Activated B cell treated with CpG ODN at 0.5 μM for 24 hours (primary cell): ENCODE results near the gene NPR1. TPM values are rescaled to one million over a fixed set of nuclear protein-coding genes. Genes with fewer than 3 reads are reported as not detected.
"Not testable (repeated sequence)": the region's sequence is repeated elsewhere in the genome, so short reads cannot be mapped to it uniquely, and the experiment has no call there.

ENCODE experiments used
- ATAC-seq: fragments of 200-7000 bp; cut with Tn5 transposase; one replicate; pipeline ENCODE4 v1.10.0; 2021; ENCODE audit warnings: low read depth, mild to moderate bottlenecking, moderate library complexity
- CTCF ChIA-PET: fragments of 350-600 bp; sonication (Branson Sonifier 250); formaldehyde crosslinking; loops from one replicate; lab custom pipeline; 2021; ENCODE audit warnings: antibody characterized with exemption; lab: Charles Lee
- POLR2A ChIA-PET: fragments of 350-600 bp; sonication (Branson Sonifier 250); formaldehyde crosslinking; loops from one replicate; lab custom pipeline; 2021; ENCODE audit warnings: antibody characterized with exemption; lab: Charles Lee
- DNase-seq: peaks from one replicate; pipeline ENCODE4 v3.0.0; 2022
- H3K27ac Mint-ChIP-seq: one replicate; pipeline ENCODE4 v1.8.0; 2020; ENCODE audit warnings: mixed read lengths
- H3K27me3 Mint-ChIP-seq: one replicate; pipeline ENCODE4 v1.8.0; 2021; ENCODE audit warnings: mixed read lengths
- H3K36me3 Mint-ChIP-seq: one replicate; pipeline ENCODE4 v1.8.0; 2021; ENCODE audit warnings: low read depth, mixed read lengths
- H3K4me1 Mint-ChIP-seq: one replicate; pipeline ENCODE4 v1.8.0; 2021; ENCODE audit warnings: mixed read lengths
- H3K4me3 Mint-ChIP-seq: one replicate; pipeline ENCODE4 v1.8.0; 2020; ENCODE audit warnings: mild to moderate bottlenecking, mixed read lengths
- H3K9me3 Mint-ChIP-seq: one replicate; pipeline ENCODE4 v1.8.0; 2020; ENCODE audit warnings: mixed read lengths
- intact Hi-C: fragments of 100-400 bp; cut with micrococcal nuclease; formaldehyde crosslinking; loops from one replicate; pipeline ENCODE4 v1.15.1; 2024
- total RNA-seq: library from RNA; stranded (reverse); gene quantifications from 2 replicates; pipeline ENCODE4 v1.2.3, GENCODE V29; 2022
- TF ChIP-seq, protein P1 (sequence below): fragments of 200-600 bp; IDR thresholded peaks from one replicate; pipeline ENCODE4 v1.8.0; 2022; ENCODE audit warnings: antibody characterized with exemption, mild to moderate bottlenecking

Gene NPR1
- total RNA-seq, 1 donor from 2014 or later, result 0.82 TPM

DNA sequence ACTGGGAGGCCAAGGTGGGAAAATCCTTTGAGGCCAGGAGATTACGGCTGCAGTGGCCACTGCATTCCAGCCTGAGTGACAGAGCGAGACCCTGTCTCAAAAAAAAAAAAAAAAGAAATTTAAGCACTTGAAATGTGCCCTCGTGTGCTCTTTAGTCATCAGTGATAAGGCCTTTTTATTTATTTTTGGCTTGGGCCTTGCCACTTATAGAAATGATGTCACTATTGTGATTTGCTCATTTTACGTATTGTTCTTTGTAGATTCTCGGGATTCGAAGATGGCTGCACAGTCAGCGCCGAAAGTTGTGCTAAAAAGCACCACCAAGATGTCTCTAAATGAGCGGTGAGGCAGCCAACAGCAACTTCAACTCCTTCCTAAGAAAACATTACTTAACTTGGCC lies 42.2 kb upstream of the NPR1 start:
- H3K27me3 Mint-ChIP-seq, result no peaks in the 10 kb centered on the region
- H3K4me3 Mint-ChIP-seq, result peak overlapping the region; percentile 11
- CTCF ChIA-PET, result no interaction called here
- DNase-seq, result no peak
- ATAC-seq, result no peak
- POLR2A ChIA-PET, result no interaction called here
- H3K4me1 Mint-ChIP-seq, result peaks cover 41% of the 10 kb centered on the region
- TF ChIP-seq, protein P1, sequence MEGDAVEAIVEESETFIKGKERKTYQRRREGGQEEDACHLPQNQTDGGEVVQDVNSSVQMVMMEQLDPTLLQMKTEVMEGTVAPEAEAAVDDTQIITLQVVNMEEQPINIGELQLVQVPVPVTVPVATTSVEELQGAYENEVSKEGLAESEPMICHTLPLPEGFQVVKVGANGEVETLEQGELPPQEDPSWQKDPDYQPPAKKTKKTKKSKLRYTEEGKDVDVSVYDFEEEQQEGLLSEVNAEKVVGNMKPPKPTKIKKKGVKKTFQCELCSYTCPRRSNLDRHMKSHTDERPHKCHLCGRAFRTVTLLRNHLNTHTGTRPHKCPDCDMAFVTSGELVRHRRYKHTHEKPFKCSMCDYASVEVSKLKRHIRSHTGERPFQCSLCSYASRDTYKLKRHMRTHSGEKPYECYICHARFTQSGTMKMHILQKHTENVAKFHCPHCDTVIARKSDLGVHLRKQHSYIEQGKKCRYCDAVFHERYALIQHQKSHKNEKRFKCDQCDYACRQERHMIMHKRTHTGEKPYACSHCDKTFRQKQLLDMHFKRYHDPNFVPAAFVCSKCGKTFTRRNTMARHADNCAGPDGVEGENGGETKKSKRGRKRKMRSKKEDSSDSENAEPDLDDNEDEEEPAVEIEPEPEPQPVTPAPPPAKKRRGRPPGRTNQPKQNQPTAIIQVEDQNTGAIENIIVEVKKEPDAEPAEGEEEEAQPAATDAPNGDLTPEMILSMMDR, result no peak
- intact Hi-C loops, result no loop called here
- peaks cover 69% of the 10 kb centered on the region for H3K36me3 Mint-ChIP-seq
- H3K27ac Mint-ChIP-seq, result no peak overlapping the region
- H3K9me3 Mint-ChIP-seq, result no peaks in the 10 kb centered on the region

GRCh38 chr1:153638261-153638660 lies 40.2 kb upstream of the NPR1 start:
- Mint-ChIP-seq H3K27me3 (no peaks in the 10 kb centered on the region), H3K27ac (no peak overlapping the region), H3K9me3 (no peaks in the 10 kb centered on the region), H3K4me1 (peaks cover 35% of the 10 kb centered on the region), H3K4me3 (no peak overlapping the region), H3K36me3 (peaks cover 84% of the 10 kb centered on the region)
- DNase-seq (no peak), ATAC-seq (no peak)
- CTCF ChIA-PET, result interaction anchor here (0.8 to 1.8 kb wide), 4 partner anchors 11 to 128 kb away, joined by 3 to 10 read pairs (median 4); partner anchors contain the start of gene S100A13
- POLR2A ChIA-PET, result interaction anchor here (0.6 to 1.9 kb wide), 6 partner anchors 20 to 660 kb away, joined by 3 to 10 read pairs (median 5); partner anchors contain the start of gene SNAPIN
- intact Hi-C loops, result no loop called here
- TF ChIP-seq, protein P1, result no peak

DNA sequence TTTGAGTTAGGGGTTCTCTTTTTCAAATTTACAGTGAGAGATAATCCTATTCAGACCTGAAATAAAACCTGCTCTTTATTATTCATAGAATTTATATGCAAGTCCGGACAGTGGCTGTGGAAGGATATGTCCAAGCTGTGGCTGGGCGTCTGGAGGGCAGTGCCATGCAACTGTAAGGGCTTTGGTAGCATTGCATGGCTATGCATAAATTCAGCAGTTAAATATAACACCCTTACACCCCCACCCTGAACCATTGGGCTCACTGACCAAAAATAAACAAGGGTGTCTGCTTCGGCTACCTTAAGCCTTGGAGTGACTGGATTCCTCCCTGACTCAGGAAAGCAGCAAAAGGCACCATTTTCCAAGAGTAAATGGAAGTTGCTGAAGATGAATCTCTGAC lies 39.2 kb upstream of the NPR1 start:
- TF ChIP-seq, protein P1, result no peak
- H3K27me3 Mint-ChIP-seq, result no peaks in the 10 kb centered on the region
- peaks cover 87% of the 10 kb centered on the region for H3K36me3 Mint-ChIP-seq
- no peak for DNase-seq
- ChIA-PET CTCF (interaction anchor here (1.5 to 2.6 kb wide), 2 partner anchors 67 to 106 kb away, joined by 3 to 8 read pairs; no protein-coding TSS in a partner anchor), POLR2A (interaction anchor here (0.7 to 2.1 kb wide), 4 partner anchors 13 to 103 kb away, joined by 5 to 8 read pairs (median 6); partner anchors contain the start of genes S100A6 and SNAPIN)
- no peak overlapping the region for H3K4me3 Mint-ChIP-seq
- peaks cover 30% of the 10 kb centered on the region for H3K4me1 Mint-ChIP-seq
- H3K9me3 Mint-ChIP-seq, result no peaks in the 10 kb centered on the region
- H3K27ac Mint-ChIP-seq, result no peak overlapping the region
- no peak for ATAC-seq
- intact Hi-C loops, result no loop called here

DNA sequence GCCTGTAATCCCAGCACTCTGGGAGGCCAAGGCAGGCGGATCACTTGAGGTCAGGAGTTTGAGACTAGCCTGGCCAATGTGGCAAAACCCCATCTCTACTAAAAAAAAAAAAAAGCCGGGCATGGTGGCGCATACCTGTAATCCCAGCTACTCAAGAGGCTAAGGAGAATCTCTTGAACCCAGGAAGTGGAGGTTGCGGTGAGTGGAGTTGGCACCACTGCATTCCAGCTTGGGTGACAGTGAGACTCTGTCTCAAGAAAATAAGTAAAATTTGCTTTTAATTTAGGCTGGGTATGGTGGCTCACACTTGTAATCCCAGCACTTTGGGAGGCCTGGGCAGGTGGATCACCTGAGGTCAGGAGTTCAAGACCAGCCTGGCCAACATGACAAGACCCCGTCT lies 38.3 kb upstream of the NPR1 start:
- ATAC-seq, intact Hi-C loops, H3K27me3 Mint-ChIP-seq, DNase-seq, H3K4me3 Mint-ChIP-seq, H3K9me3 Mint-ChIP-seq, H3K27ac Mint-ChIP-seq: not testable (repeated sequence)
- CTCF ChIA-PET, result interaction anchor here (1.5 to 2.6 kb wide), 2 partner anchors 68 to 107 kb away, joined by 3 to 8 read pairs; no protein-coding TSS in a partner anchor
- H3K4me1 Mint-ChIP-seq, result peaks cover 27% of the 10 kb centered on the region
- POLR2A ChIA-PET, result interaction anchor here (0.7 to 2.1 kb wide), 6 partner anchors 12 to 280 kb away, joined by 3 to 8 read pairs (median 4); partner anchors contain the start of gene SNAPIN
- peaks cover 91% of the 10 kb centered on the region for H3K36me3 Mint-ChIP-seq

DNA sequence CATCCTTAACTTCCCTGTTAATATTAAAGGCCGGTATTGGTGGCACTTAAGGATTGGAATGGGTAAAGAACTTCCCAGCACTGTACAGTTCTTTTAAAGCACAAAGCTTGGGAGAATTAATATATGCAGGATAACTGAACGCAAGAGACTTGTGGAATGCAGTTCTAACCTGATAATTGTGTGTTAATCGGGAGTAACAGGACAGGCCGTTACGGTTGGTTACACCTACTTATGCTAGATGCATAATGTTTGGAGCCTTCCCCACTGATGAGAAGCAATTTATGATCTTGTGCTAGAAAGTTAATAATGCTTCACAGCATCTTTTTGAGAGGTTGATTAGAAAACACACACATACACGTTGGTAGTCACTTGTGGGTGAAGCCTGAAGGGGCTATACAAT lies 37.6 kb upstream of the NPR1 start:
- ChIA-PET CTCF (interaction anchor here (0.6 to 2.6 kb wide), 2 partner anchors 68 to 130 kb away, joined by 3 to 8 read pairs; no protein-coding TSS in a partner anchor), POLR2A (interaction anchor here (1.0 to 2.1 kb wide), 4 partner anchors 11 to 69 kb away, joined by 3 to 8 read pairs (median 5); partner anchors contain the start of gene SNAPIN)
- Mint-ChIP-seq H3K36me3 (peaks cover 94% of the 10 kb centered on the region), H3K9me3 (no peaks in the 10 kb centered on the region), H3K27ac (no peak overlapping the region), H3K4me1 (peaks cover 26% of the 10 kb centered on the region), H3K27me3 (no peaks in the 10 kb centered on the region), H3K4me3 (no peak overlapping the region)
- TF ChIP-seq, protein P1, result no peak
- ATAC-seq, result no peak
- intact Hi-C loops, result no loop called here
- no peak for DNase-seq
